GM18502 (cell line): Measurements from ENCODE around the gene PKMYT1.

Experiments
- ATAC-seq: cut with Tn5 transposase; IDR thresholded peaks from one replicate; pipeline ENCODE4 v1.9.1; 2021; ENCODE audit warnings: mild to moderate bottlenecking; ENCODE audit not compliant: unreplicated experiment, poor library complexity

The PKMYT1 gene

GRCh38 chr16:3001316-3001715, 21.1 kb upstream of the PKMYT1 start:
- no peak for ATAC-seq

DNA sequence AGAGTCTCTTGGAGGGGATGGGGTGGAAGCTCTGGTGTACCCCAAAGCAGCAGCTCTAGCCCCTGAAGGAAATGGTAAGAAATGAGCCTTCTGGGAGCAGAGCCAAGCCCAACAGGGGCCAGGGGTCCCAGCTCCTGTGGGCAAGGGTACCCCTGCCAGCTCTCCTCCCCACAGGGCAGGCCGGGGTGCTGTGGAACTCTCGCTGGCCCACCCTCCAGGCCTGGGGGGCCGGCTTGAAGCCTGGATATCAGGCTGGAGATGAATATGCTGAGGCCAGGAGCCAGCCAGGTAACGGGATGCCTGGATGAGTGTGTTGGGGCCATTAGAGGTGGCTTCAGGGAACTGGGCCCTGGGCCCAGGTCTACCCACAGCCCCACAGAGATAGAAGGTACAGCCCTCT, 20.3 kb upstream of the PKMYT1 start:
- ATAC-seq: no peak

- no peak for ATAC-seq
These were observed 19.7 kb upstream of the PKMYT1 start for GRCh38 chr16:2999929-3000328.

DNA sequence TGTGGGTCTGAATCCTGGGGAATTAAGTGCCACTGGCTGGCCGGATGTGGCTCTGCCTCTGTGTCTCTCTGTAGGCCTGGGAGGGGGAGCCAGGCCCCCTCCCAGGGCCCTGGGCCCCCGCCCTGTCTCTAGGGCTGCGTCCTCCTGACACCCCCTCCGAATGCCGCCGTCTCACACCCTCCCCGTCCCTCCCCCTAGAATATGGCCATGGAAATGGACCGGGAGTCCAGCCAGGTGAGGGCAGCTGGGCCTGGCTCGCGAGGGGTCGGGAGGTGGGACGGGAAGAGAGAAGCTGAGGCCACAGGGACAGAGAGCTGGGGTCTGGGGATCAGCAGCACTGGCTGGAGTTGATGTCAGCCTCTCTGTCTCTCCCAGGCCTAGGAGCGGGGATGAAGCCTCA, 16.1 kb upstream of the PKMYT1 start:
- ATAC-seq: no peak

- ATAC-seq: no peak
These were observed 12.3 kb upstream of the PKMYT1 start for GRCh38 chr16:2992383-2993081.

DNA sequence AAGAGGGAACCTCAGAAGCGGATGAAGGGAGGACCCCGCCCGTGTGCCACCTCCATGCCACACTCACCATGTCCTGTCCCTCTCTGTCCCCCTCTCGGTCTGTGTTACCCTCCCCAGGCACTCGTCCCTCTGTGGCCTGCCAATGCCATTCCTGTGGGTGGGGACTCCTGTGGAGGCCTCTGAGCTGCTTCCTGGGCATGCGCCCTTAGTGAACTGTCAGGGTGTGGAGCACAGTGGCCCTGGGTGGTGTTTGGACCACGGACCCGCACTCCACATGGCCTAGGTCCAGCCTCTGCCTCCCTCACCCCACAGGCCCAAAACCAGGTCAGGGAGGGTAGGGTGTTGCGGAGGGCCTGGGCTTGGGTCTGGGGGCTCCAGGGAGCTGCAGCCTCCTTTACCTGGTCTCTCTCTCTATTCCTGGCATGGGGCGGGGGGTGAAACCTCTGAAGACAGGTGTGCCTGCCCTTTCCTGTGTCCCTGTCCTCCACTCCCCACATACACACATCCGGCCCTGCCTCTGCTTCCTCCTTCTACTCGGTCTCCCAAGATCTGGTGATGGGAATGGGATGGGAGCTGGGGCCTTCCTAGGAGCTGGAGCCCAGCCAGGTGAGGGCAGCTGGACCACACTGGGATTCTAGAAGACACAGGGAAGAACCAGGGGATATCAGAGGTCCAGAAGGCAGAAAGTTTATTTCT, 11.5 kb upstream of the PKMYT1 start:
- ATAC-seq: no peak

GRCh38 chr16:2990891-2991290, 10.6 kb upstream of the PKMYT1 start:
- no peak for ATAC-seq

DNA sequence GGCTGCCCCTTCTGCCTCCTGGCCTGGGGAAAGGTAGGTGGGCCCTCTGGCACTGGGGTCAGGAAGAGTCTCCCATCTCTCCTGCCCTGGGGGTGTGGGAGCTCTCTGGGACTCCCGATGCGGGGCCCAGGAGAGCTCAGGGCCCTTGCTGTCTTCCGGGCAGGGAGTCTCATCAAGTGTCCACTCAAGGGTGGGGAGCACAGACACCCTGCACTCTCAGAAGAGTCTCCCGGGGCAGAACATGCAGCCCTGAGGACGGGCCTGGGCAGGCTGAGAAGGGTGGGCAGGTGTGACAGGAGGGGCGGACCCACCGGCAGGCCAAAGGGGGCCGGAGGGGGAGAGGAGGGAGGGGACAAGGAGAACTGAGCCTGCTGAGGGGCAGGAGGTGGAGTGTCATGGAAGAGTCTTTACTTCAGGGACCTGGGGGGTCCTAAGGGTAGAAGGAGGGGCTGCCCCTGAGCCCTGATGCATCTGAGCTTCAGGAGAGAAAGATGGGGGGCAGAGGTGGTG, 8.4 kb upstream of the PKMYT1 start:
- ATAC-seq: no peak

DNA sequence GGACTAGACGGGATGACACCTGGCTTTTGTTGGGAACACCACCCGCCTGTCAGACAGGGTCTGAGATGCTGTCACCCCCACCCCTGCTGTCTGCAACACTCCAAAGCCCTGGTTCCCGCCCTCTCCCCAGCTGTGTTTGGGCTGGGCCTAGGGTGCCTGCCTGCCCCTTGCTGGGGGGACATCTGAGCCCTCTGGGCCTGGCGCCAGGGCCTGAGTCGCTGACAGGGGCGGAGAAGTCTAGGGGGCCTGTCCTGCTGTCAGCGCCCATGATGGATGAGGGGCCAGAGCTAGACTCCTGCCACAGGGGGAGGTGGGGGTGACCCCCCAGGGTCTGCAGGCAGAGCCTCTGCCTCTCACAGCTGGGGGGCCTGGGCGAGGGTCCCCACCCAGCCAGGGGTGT, 7.6 kb upstream of the PKMYT1 start:
- ATAC-seq: no peak

GRCh38 chr16:2987286-2987685, 7.0 kb upstream of the PKMYT1 start:
- ATAC-seq: no peak

GRCh38 chr16:2986623-2987188, 6.5 kb upstream of the PKMYT1 start:
- no peak for ATAC-seq

DNA sequence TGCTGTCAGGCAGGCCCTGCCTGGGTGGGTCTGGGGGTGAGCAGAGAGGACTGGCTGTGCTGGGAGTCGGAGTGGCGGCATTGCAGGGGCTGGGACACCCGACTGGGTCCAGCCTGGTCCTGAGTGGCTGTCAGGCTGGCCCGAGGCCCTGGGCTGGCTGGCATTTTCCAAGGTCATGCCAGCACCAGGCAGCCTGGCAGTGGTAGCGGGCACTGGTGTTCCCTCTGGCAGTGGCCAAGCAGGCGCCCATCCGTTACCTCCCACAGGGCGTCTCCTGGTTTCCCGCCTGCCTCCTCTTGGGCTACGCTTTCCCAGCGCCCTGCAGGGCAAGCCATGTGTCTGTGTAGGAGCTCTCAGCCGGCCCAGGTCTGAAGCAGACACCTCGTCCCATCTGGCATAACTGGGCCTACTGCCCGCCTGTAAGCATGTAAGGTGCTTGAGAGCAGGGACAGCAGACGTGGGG, 5.7 kb upstream of the PKMYT1 start:
- ATAC-seq: no peak

DNA sequence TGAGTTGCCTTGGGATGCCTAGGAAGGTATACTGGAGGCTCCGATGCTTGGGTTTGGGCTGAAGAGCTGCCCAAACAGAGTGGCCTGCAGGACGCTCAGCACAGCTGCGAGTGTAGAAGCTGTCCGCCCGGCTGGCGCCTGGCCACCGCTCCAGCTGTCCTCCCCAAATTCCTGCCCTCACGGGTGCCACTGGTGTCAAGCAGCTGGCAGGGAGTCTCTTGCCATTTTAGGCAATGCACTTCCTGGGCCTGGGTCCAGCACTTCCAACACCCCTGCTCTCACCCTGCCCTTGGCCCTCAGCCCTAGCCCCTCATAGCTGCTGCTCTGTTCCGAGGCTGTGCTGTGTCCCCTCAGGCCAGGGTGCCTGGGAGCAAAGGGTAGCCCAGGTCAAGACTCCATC, 5.2 kb upstream of the PKMYT1 start:
- ATAC-seq: no peak

DNA sequence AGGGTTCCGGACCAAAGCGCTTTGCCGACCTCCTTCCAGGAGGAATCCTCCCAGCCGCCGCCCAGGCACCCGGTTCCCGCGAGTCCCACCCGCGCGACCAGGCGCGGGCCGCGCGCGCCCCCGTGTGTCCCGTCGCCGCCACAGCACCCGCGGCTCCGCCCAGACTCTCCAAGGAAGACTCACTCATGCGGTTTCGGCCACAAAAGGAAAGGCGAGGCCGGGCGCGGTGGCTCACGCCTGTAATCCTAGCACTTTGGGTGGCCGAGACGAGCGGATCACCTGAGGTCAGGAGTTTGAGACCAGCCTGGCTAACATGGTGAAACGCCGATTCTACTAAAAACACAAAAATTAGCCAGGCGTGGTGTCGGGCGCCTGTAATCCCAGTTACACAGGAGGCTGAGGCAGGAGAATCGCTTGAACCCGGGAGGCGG, 3.5 kb upstream of the PKMYT1 start:
- ATAC-seq: peak; percentile 38

DNA sequence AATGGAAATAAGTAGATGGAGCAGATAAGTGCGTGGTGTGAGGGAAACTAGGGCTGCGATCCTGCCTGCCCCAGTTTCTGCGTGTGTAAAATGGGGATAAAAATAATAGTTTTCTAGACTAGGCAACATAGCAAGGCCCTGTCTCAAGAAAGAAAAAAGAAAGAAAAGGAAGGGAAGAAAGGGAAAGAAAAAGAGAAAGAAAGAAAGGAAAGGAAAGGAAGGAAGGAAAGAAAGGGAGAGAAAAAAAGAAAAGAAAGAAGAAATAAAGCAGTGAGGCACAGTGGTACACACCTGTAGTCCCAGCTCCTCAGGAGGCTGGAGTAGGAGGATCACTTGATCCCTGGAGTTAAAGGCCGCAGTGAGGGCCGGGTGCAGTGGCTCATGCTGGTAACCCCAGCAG, 2.2 kb upstream of the PKMYT1 start:
- no peak for ATAC-seq

- ATAC-seq: no peak
These were observed 1.6 kb upstream of the PKMYT1 start for GRCh38 chr16:2981899-2982250.

- no peak for ATAC-seq
These were observed 1.1 kb upstream of the PKMYT1 start for GRCh38 chr16:2981177-2981898.

GRCh38 chr16:2979669-2980226, 498 bp downstream of the PKMYT1 start:
- ATAC-seq: no peak

GRCh38 chr16:2977440-2977839, 2.8 kb downstream of the PKMYT1 start:
- no peak for ATAC-seq

DNA sequence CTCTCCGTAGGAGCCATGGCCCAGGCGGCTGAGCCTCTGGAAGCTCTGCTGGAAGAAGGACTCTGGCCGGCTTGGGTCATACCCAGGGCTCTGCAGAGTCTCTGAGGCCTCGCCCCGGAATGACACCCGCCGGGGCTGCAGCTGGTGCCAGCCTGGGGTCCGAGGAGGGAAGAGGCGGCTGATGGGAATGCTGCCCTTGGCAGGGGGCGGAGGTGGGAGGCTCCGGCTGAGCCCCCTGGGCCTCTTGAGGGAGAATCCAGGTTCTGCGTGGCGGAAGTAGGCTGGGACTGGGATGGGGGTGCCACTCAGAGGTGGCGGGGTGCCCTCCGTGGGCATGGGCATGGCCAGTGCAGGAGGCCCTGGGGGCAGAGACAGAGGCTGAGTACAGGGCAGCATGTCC, 3.6 kb downstream of the PKMYT1 start:
- ATAC-seq: no peak

GRCh38 chr16:2976201-2976600, 4.0 kb downstream of the PKMYT1 start:
- no peak for ATAC-seq
